SK-N-SH treated with all-trans-retinoic acid at 6 μM for 48 hours (cell line): ENCODE data around the gene TOGARAM1.

Source experiments
- ATAC-seq: fragments of 200-7000 bp; cut with Tn5 transposase; 3 replicates; pipeline ENCODE4 v1.9.1; 2020; ENCODE audit warnings: mild to moderate bottlenecking, moderate library complexity
- BACH2 ChIP-seq: fragments of 250-450 bp; sonication (Bioruptor Pico); IDR thresholded peaks from 2 replicates; pipeline ENCODE4 v1.9.0; 2021; ENCODE audit warnings: mild to moderate bottlenecking, borderline replicate concordance
- CSDC2 ChIP-seq: fragments of 250-450 bp; sonication (Bioruptor Pico); IDR thresholded peaks from 2 replicates; pipeline ENCODE4 v1.5.0; 2020; ENCODE audit warnings: mild to moderate bottlenecking, moderate library complexity
- ESRRG ChIP-seq: fragments of 250-450 bp; sonication (Bioruptor Pico); IDR thresholded peaks from 2 replicates; pipeline ENCODE4 v1.6.1; 2021; ENCODE audit warnings: mild to moderate bottlenecking
- GLIS3 ChIP-seq: fragments of 250-450 bp; sonication (Bioruptor Pico); IDR thresholded peaks from 2 replicates; pipeline ENCODE4 v1.5.0; 2020; ENCODE audit warnings: mild to moderate bottlenecking, moderate library complexity
- ISL1 ChIP-seq: fragments of 250-450 bp; sonication (Bioruptor Pico); IDR thresholded peaks from 2 replicates; pipeline ENCODE4 v2.1.2; 2022; ENCODE audit warnings: mild to moderate bottlenecking, moderate library complexity
- OSR1 ChIP-seq: fragments of 250-450 bp; sonication (Bioruptor Pico); IDR thresholded peaks from 2 replicates; pipeline ENCODE4 v1.8.0; 2022; ENCODE audit warnings: moderate library complexity, mild to moderate bottlenecking, inconsistent platforms
- PATZ1 ChIP-seq: fragments of 250-450 bp; sonication (Bioruptor Pico); IDR thresholded peaks from 2 replicates; pipeline ENCODE4 v1.8.0; 2020; ENCODE audit warnings: mild to moderate bottlenecking, moderate library complexity, borderline replicate concordance
- POU6F1 ChIP-seq: fragments of 250-450 bp; sonication (Bioruptor Pico); IDR thresholded peaks from 2 replicates; pipeline ENCODE4 v1.8.0; 2021; ENCODE audit warnings: low read depth, mild to moderate bottlenecking, moderate library complexity, borderline replicate concordance
- PPARA ChIP-seq: fragments of 250-450 bp; sonication (Bioruptor Pico); IDR thresholded peaks from 2 replicates; pipeline ENCODE4 v1.5.0; 2020; ENCODE audit warnings: mild to moderate bottlenecking, borderline replicate concordance
- TCF4 ChIP-seq: fragments of 250-450 bp; sonication (Bioruptor Pico); IDR thresholded peaks from 2 replicates; pipeline ENCODE4 v1.8.0; 2021; ENCODE audit warnings: mild to moderate bottlenecking, moderate library complexity, borderline replicate concordance
- ZC3H10 ChIP-seq: fragments of 250-450 bp; sonication (Bioruptor Pico); IDR thresholded peaks from 2 replicates; pipeline ENCODE4 v1.5.1; 2021; ENCODE audit warnings: mild to moderate bottlenecking, moderate library complexity
- ZFP3 ChIP-seq: fragments of 250-450 bp; sonication (Bioruptor Pico); IDR thresholded peaks from 2 replicates; pipeline ENCODE4 v1.5.0; 2020; ENCODE audit warnings: mild to moderate bottlenecking, moderate library complexity
- ZFP30 ChIP-seq: fragments of 450-650 bp; formaldehyde crosslinking; IDR thresholded peaks from 2 replicates; pipeline ENCODE4 v1.5.0; 2022; ENCODE audit warnings: mild to moderate bottlenecking, moderate library complexity
- ZNF565 ChIP-seq: fragments of 450-650 bp; formaldehyde crosslinking; conservative IDR thresholded peaks from 2 replicates; pipeline ENCODE4 v1.5.0; 2020; ENCODE audit warnings: low read depth, mild to moderate bottlenecking, moderate library complexity
- ZNF70 ChIP-seq: fragments of 450-650 bp; formaldehyde crosslinking; IDR thresholded peaks from 2 replicates; pipeline ENCODE4 v1.5.0; 2020; ENCODE audit warnings: mild to moderate bottlenecking, moderate library complexity
- ZNF8 ChIP-seq: fragments of 450-650 bp; formaldehyde crosslinking; IDR thresholded peaks from 2 replicates; pipeline ENCODE4 v1.5.0; 2020; ENCODE audit warnings: mild to moderate bottlenecking, moderate library complexity
- TF ChIP-seq, protein P1 (sequence below): fragments of 250-450 bp; sonication (Bioruptor Pico); IDR thresholded peaks from 2 replicates; pipeline ENCODE4 v1.5.1; 2020; ENCODE audit warnings: low read depth, mild to moderate bottlenecking, moderate library complexity
- TF ChIP-seq, protein P2 (sequence below): fragments of 250-450 bp; sonication (Bioruptor Pico); IDR thresholded peaks from 2 replicates; pipeline ENCODE4 v1.5.1; 2021; ENCODE audit warnings: mild to moderate bottlenecking, moderate library complexity
- TF ChIP-seq, protein P3 (sequence below): fragments of 250-450 bp; sonication (Bioruptor Pico); IDR thresholded peaks from 2 replicates; pipeline ENCODE4 v1.5.0; 2020; ENCODE audit warnings: mild to moderate bottlenecking, moderate library complexity

TOGARAM1 gene

GRCh38 chr14:44954750-44955149 is 7.2 kb upstream of the TOGARAM1 start:
- no peak for ATAC-seq
- TF ChIP-seq, protein P1, sequence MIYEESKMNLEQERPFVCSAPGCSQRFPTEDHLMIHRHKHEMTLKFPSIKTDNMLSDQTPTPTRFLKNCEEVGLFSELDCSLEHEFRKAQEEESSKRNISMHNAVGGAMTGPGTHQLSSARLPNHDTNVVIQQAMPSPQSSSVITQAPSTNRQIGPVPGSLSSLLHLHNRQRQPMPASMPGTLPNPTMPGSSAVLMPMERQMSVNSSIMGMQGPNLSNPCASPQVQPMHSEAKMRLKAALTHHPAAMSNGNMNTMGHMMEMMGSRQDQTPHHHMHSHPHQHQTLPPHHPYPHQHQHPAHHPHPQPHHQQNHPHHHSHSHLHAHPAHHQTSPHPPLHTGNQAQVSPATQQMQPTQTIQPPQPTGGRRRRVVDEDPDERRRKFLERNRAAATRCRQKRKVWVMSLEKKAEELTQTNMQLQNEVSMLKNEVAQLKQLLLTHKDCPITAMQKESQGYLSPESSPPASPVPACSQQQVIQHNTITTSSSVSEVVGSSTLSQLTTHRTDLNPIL = no peak
- TF ChIP-seq ZFP30 (CRISPR knock-in tag) (no peak), ZNF8 (no peak), ZFP3 (no peak), OSR1 (no peak), ISL1 (CRISPR knock-in tag) (no peak), CSDC2 (CRISPR knock-in tag) (no peak), TCF4 (CRISPR knock-in tag) (no peak), GLIS3 (CRISPR knock-in tag) (no peak), ZC3H10 (CRISPR knock-in tag) (no peak), POU6F1 (CRISPR knock-in tag) (no peak), ESRRG (CRISPR knock-in tag) (no peak)
- TF ChIP-seq, protein P2, sequence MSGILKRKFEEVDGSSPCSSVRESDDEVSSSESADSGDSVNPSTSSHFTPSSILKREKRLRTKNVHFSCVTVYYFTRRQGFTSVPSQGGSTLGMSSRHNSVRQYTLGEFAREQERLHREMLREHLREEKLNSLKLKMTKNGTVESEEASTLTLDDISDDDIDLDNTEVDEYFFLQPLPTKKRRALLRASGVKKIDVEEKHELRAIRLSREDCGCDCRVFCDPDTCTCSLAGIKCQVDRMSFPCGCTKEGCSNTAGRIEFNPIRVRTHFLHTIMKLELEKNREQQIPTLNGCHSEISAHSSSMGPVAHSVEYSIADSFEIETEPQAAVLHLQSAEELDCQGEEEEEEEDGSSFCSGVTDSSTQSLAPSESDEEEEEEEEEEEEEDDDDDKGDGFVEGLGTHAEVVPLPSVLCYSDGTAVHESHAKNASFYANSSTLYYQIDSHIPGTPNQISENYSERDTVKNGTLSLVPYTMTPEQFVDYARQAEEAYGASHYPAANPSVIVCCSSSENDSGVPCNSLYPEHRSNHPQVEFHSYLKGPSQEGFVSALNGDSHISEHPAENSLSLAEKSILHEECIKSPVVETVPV (CRISPR knock-in tag) = no peak

GRCh38 chr14:44955528-44955927 is 6.5 kb upstream of the TOGARAM1 start:
- no peak for ATAC-seq
- TF ChIP-seq ZNF565 (CRISPR knock-in tag) (no peak), OSR1 (no peak), BACH2 (no peak), ZNF70 (CRISPR knock-in tag) (no peak), PPARA (CRISPR knock-in tag) (no peak), PATZ1 (CRISPR knock-in tag) (no peak), POU6F1 (CRISPR knock-in tag) (no peak), ESRRG (CRISPR knock-in tag) (no peak), ZFP3 (no peak), GLIS3 (CRISPR knock-in tag) (no peak), ZC3H10 (CRISPR knock-in tag) (no peak), TCF4 (CRISPR knock-in tag) (no peak)
- TF ChIP-seq, protein P3, sequence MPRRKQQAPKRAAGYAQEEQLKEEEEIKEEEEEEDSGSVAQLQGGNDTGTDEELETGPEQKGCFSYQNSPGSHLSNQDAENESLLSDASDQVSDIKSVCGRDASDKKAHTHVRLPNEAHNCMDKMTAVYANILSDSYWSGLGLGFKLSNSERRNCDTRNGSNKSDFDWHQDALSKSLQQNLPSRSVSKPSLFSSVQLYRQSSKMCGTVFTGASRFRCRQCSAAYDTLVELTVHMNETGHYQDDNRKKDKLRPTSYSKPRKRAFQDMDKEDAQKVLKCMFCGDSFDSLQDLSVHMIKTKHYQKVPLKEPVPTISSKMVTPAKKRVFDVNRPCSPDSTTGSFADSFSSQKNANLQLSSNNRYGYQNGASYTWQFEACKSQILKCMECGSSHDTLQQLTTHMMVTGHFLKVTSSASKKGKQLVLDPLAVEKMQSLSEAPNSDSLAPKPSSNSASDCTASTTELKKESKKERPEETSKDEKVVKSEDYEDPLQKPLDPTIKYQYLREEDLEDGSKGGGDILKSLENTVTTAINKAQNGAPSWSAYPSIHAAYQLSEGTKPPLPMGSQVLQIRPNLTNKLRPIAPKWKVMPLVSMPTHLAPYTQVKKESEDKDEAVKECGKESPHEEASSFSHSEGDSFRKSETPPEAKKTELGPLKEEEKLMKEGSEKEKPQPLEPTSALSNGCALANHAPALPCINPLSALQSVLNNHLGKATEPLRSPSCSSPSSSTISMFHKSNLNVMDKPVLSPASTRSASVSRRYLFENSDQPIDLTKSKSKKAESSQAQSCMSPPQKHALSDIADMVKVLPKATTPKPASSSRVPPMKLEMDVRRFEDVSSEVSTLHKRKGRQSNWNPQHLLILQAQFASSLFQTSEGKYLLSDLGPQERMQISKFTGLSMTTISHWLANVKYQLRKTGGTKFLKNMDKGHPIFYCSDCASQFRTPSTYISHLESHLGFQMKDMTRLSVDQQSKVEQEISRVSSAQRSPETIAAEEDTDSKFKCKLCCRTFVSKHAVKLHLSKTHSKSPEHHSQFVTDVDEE (CRISPR knock-in tag) = no peak
- TF ChIP-seq, protein P2 (CRISPR knock-in tag) = no peak
